Stomach (tissue), 9 donors: ENCODE data around the gene POU3F2. TPM values are rescaled to one million over a fixed set of nuclear protein-coding genes. Genes with fewer than 3 reads are reported as not detected.

ENCODE experiments used
- DNase-seq, 2 donors: peaks; one replicate each; pipeline versions ENCODE4 v3.0.0 to v3.0.0-alpha.2; 2013 to 2019
- H3K27ac ChIP-seq, 5 donors: fragments of 200-600 bp in 4 of 5; sonication (generic) in 4 of 5; one replicate each; pipeline ENCODE4 v1.5.1; 2013 to 2019; ENCODE audit warnings: mild to moderate bottlenecking in 1 of 5, moderate library complexity in 1 of 5
- H3K27me3 ChIP-seq, 3 donors: fragments of 200-600 bp; sonication (generic); one replicate each; pipeline ENCODE4 v1.5.1; 2017 to 2019; ENCODE audit warnings: mixed run types in 1 of 3
- H3K36me3 ChIP-seq, 4 donors: fragments of 200-600 bp; sonication (generic); 1 replicate in 3 of 4; 2 replicates in 1 of 4; pipeline ENCODE4 v1.5.1; 2016 to 2019
- H3K4me1 ChIP-seq, 4 donors: fragments of 200-600 bp; sonication (generic); one replicate each; pipeline ENCODE4 v1.5.1; 2016 to 2019
- H3K4me3 ChIP-seq, 4 donors: fragments of 200-600 bp; sonication (generic) in 3 of 4; one replicate each; pipeline ENCODE4 v1.5.1; 2016 to 2019; ENCODE audit warnings: mild to moderate bottlenecking in 1 of 4
- H3K9me3 ChIP-seq, 4 donors: fragments of 200-600 bp; sonication (generic); one replicate each; pipeline ENCODE4 v1.5.1; 2016 to 2019
- EP300 ChIP-seq: sonication (generic); formaldehyde crosslinking; IDR thresholded peaks from one replicate; pipeline ENCODE4 v1.6.1; 2017; ENCODE audit warnings: antibody characterized with exemption
- POLR2A ChIP-seq, 4 donors: fragments of 450-650 bp; IDR thresholded peaks; one replicate each; pipeline ENCODE4 v1.6.1; 2016; ENCODE audit warnings: antibody characterized with exemption in 4 of 4, control low read depth in 2 of 4, mild to moderate bottlenecking in 1 of 4, moderate library complexity in 1 of 4
- POLR2AphosphoS5 ChIP-seq, 3 donors: sonication (generic); formaldehyde crosslinking; IDR thresholded peaks; one replicate each; pipeline ENCODE4 v1.6.1; 2016; ENCODE audit warnings: antibody characterized with exemption in 3 of 3
- WGBS, 5 donors: extraction: QIAGEN DNeasy Blood & Tissue Kit in 3 of 5; methylation state at CpG; one replicate each; pipeline versions ENCODE4 v1.1.5 to v1.1.7; 2013 to 2018; 5-methylcytosine and 5-hydroxymethylcytosine counted together
- intact Hi-C: fragments of 100-400 bp; cut with DNase I; formaldehyde crosslinking; loops from one replicate; pipeline ENCODE4 v1.15.1; 2023; ENCODE audit warnings: low total_unique reads
- polyA plus RNA-seq, 3 donors: library from polyadenylated mRNA; stranded (reverse); fragments of 200-250 nt; gene quantifications; one replicate each; pipeline ENCODE4 v1.2.3, GENCODE V29; 2013
- total RNA-seq, 5 donors: library from RNA; depleted of rRNA; stranded (reverse); fragments of >200 nt; gene quantifications; one replicate each; pipeline versions ENCODE4 v1.1.0 to v1.2.3, GENCODE V29; 2014 to 2016
- TF ChIP-seq, protein P1 (sequence below), 7 experiments: fragments of 450-650 bp in 4 of 7; fragments of 200-600 bp in 3 of 7; sonication (generic) in 3 of 7; IDR thresholded peaks; one replicate each; pipeline ENCODE4 v1.5.1; 2016 to 2019; ENCODE audit warnings: antibody characterized with exemption in 7 of 7, control low read depth in 2 of 7, mild to moderate bottlenecking in 1 of 7
- donor health status: healthy with polysubstance abuse.
- donor health status: Bipolar disorder and iron deficiency.
- donor health status: healthy.

The POU3F2 gene
- total and polyA plus RNA-seq, 8 donors: under 0.01 TPM; not detected in 7

- intact Hi-C loops: no loop called here
- peaks cover 49 to 66% (median 54%) of the 10 kb centered on the region in 4 donors for H3K4me1 ChIP-seq
- H3K27me3 ChIP-seq: peaks cover 54 to 100% (median 100%) of the 10 kb centered on the region in 3 donors
- 8 to 22% (median 11%) methylated on average over 12 to 14 of the region's 14 CpGs for WGBS, 5 donors
- no peak for DNase-seq
- no peak overlapping the region for H3K4me3 ChIP-seq
- no peak for TF ChIP-seq POLR2A (IDR thresholded peaks at IDR 0.05)
- TF ChIP-seq EP300: no peak
- TF ChIP-seq, protein P1, sequence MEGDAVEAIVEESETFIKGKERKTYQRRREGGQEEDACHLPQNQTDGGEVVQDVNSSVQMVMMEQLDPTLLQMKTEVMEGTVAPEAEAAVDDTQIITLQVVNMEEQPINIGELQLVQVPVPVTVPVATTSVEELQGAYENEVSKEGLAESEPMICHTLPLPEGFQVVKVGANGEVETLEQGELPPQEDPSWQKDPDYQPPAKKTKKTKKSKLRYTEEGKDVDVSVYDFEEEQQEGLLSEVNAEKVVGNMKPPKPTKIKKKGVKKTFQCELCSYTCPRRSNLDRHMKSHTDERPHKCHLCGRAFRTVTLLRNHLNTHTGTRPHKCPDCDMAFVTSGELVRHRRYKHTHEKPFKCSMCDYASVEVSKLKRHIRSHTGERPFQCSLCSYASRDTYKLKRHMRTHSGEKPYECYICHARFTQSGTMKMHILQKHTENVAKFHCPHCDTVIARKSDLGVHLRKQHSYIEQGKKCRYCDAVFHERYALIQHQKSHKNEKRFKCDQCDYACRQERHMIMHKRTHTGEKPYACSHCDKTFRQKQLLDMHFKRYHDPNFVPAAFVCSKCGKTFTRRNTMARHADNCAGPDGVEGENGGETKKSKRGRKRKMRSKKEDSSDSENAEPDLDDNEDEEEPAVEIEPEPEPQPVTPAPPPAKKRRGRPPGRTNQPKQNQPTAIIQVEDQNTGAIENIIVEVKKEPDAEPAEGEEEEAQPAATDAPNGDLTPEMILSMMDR (IDR thresholded peaks at IDR 0.05): no peak
- TF ChIP-seq POLR2AphosphoS5 (IDR thresholded peaks at IDR 0.05): no peak
- H3K9me3 ChIP-seq: no peaks in the 10 kb centered on the region
- no peaks in the 10 kb centered on the region for H3K36me3 ChIP-seq
- no peak overlapping the region for H3K27ac ChIP-seq
Measured at GRCh38 chr6:98828941-98829411, 5.4 kb upstream of the POU3F2 start.

- intact Hi-C loops: no loop called here
- Histone ChIP-seq H3K9me3 (no peaks in the 10 kb centered on the region), H3K27me3 (peaks cover 56 to 100% (median 100%) of the 10 kb centered on the region in 3 donors), H3K36me3 (no peaks in the 10 kb centered on the region), H3K4me1 (peaks cover 50 to 66% (median 54%) of the 10 kb centered on the region in 4 donors), H3K4me3 (no peak overlapping the region), H3K27ac (no peak overlapping the region)
- TF ChIP-seq POLR2AphosphoS5 (IDR thresholded peaks at IDR 0.05): no peak
- TF ChIP-seq POLR2A (IDR thresholded peaks at IDR 0.05): no peak
- TF ChIP-seq EP300: no peak
- TF ChIP-seq, protein P1 (IDR thresholded peaks at IDR 0.05): no peak
- 11 to 25% (median 18%) methylated on average over 2 of the region's 2 CpGs for WGBS, 5 donors
- DNase-seq: no peak
Measured at GRCh38 chr6:98830146-98830545, 4.2 kb upstream of the POU3F2 start.

GRCh38 chr6:98831057-98831958 is 3.1 kb upstream of the POU3F2 start:
- Histone ChIP-seq H3K36me3 (no peaks in the 10 kb centered on the region), H3K27ac (no peak overlapping the region), H3K4me1 (peaks cover 60 to 76% (median 64%) of the 10 kb centered on the region in 4 donors), H3K4me3 (peak overlapping the region in 1 of 4 donors; percentile 31), H3K9me3 (no peaks in the 10 kb centered on the region), H3K27me3 (peaks cover 56 to 100% (median 100%) of the 10 kb centered on the region in 3 donors)
- TF ChIP-seq EP300 (no peak), POLR2A (IDR thresholded peaks at IDR 0.05) (no peak), POLR2AphosphoS5 (IDR thresholded peaks at IDR 0.05) (no peak)
- TF ChIP-seq, protein P1 (IDR thresholded peaks at IDR 0.05): no peak
- DNase-seq: no peak
- WGBS, 5 donors: 4 to 7% (median 5%) methylated on average over 42 to 58 of the region's 58 CpGs
- intact Hi-C loops: no loop called here

- Histone ChIP-seq H3K36me3 (no peaks in the 10 kb centered on the region), H3K9me3 (no peaks in the 10 kb centered on the region), H3K27ac (no peak overlapping the region), H3K27me3 (peaks cover 52 to 100% (median 100%) of the 10 kb centered on the region in 3 donors), H3K4me3 (peak overlapping the region in 2 of 4 donors; percentile 64 to 68), H3K4me1 (peaks cover 60 to 82% (median 64%) of the 10 kb centered on the region in 4 donors)
- DNase-seq: no peak
- TF ChIP-seq EP300 (no peak), POLR2A (IDR thresholded peaks at IDR 0.05) (no peak), POLR2AphosphoS5 (IDR thresholded peaks at IDR 0.05) (no peak)
- TF ChIP-seq, protein P1 (IDR thresholded peaks at IDR 0.05): no peak
- intact Hi-C loops: no loop called here
- 2 to 8% (median 7%) methylated on average over 11 of the region's 11 CpGs for WGBS, 5 donors
Measured at GRCh38 chr6:98831959-98832283, 2.5 kb upstream of the POU3F2 start.
